Breast epithelium (tissue), 4 donors: ENCODE results near the gene HTR5A. TPM values are rescaled to one million over a fixed set of nuclear protein-coding genes. Genes with fewer than 3 reads are reported as not detected.
"Not testable (repeated sequence)": the region's sequence is repeated elsewhere in the genome, so short reads cannot be mapped to it uniquely, and the experiment has no call there.

ENCODE experiments used
- DNase-seq, 2 donors: peaks; one replicate each; pipeline ENCODE4 v3.0.0-alpha.2; 2019; ENCODE audit warnings: low spot score in 2 of 2
- H3K27ac ChIP-seq, 2 donors: fragments of 200-600 bp; sonication (generic) in 1 of 2; one replicate each; pipeline ENCODE4 v1.5.1; 2016 to 2019; ENCODE audit warnings: mild to moderate bottlenecking in 1 of 2
- H3K27me3 ChIP-seq, 2 donors: fragments of 200-600 bp; sonication (generic) in 1 of 2; one replicate each; pipeline versions ENCODE4 v1.5.1 to v1.6.0; 2017 to 2019; ENCODE audit warnings: control low read depth in 1 of 2, mild to moderate bottlenecking in 1 of 2
- H3K36me3 ChIP-seq: fragments of 200-600 bp; one replicate; pipeline ENCODE4 v1.5.1; 2019
- H3K4me1 ChIP-seq, 2 donors: fragments of 200-600 bp; sonication (generic); one replicate each; pipeline ENCODE4 v1.5.1; 2016 to 2019; ENCODE audit warnings: control low read depth in 1 of 2
- H3K4me3 ChIP-seq, 3 donors: fragments of 200-600 bp; sonication (generic); 1 replicate in 2 of 3; 2 replicates in 1 of 3; pipeline ENCODE4 v1.5.1; 2016 to 2019; ENCODE audit warnings: mild to moderate bottlenecking in 3 of 3, moderate library complexity in 2 of 3
- H3K9me3 ChIP-seq, 2 donors: fragments of 200-600 bp; sonication (generic) in 1 of 2; one replicate each; pipeline ENCODE4 v1.5.1; 2016 to 2019; ENCODE audit warnings: control low read depth in 1 of 2
- POLR2A ChIP-seq: fragments of 450-650 bp; IDR thresholded peaks from one replicate; pipeline ENCODE4 v1.6.1; 2016; ENCODE audit warnings: antibody characterized with exemption, mild to moderate bottlenecking, moderate library complexity
- POLR2AphosphoS5 ChIP-seq, 3 donors: sonication (generic); formaldehyde crosslinking; IDR thresholded peaks; one replicate each; pipeline ENCODE4 v1.6.1; 2017; ENCODE audit warnings: antibody characterized with exemption in 3 of 3
- intact Hi-C: fragments of 100-400 bp; cut with DNase I; formaldehyde crosslinking; loops from one replicate; pipeline ENCODE4 v1.15.1; 2023; ENCODE audit warnings: low total_unique reads
- total RNA-seq, 3 donors: library from RNA; depleted of rRNA; stranded (reverse); fragments of >200 nt; gene quantifications; one replicate each; pipeline ENCODE4 v1.1.0, GENCODE V29; 2016
- TF ChIP-seq, protein P1 (sequence below), 3 donors: fragments of 450-650 bp; IDR thresholded peaks; one replicate each; pipeline ENCODE4 v1.5.1; 2016 to 2017; ENCODE audit warnings: antibody characterized with exemption in 3 of 3, mild to moderate bottlenecking in 3 of 3, moderate library complexity in 3 of 3

Gene HTR5A
- total RNA-seq = not detected

DNA sequence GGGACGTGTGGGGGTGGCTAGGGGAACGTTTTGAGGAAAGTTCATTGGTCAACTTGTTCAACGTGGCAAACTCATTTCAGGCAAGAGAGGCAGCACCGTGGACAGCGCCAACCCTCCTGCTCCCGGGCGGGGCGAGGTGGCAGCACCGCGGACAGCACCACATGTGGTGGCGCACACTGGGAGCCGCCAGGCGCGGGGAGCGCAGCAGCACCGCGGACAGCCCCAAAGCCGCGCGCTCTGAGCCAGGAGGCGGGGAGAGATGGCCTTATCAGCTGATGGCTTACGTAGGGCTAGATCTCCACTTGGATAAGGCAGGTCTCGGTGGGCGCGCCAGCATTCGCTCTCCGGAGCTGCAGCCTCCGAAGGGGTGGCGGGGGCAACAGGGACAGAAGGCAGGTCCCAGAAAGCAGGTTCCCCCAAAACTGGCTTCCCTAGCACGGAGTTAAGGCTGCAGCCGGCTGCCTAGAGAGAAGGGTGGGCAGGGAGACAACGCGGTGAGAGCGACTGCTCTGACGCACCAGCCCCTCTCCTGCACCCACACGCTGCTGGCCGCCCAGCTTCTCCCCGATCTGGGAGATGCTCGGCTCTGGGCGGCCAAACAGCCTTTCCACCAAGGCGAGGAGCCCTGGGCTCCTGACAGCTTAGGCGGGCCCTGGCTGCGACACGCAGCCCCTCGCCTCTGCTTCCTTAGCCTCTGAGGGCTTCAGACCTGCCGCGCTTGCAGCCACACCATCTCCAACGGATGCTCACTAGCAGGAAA, at the start of gene HTR5A:
HTR5A (plus strand) TSS at position 333 of the 760 bp plus-strand sequence. CDS start 576 bp downstream, outside the sequence.
- peak; percentile 37 to 80 for DNase-seq
- intact Hi-C loops = no loop called here

DNA sequence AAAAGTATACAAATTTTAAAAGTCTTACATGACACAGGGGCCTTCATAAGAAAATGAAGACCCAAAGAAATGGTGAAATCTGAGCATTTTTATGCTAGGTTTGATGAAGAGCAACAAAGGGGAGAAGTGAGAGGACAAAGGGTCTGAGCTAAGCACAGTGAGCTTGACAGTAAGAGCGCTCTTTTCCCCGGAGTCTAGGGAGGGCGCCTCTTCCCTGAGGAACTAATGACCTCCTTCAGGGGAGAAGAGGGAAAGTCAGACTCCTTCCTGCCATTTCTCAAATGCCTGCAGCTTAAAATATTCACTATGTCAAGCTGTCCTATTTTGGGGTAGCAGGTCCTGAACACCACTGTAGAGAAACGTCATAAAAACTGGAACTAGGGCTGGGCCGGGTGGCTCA, 49.1 kb upstream of the HTR5A start:
- no peaks in the 10 kb centered on the region for H3K9me3 ChIP-seq
- H3K27me3 ChIP-seq = no peaks in the 10 kb centered on the region
- H3K36me3 ChIP-seq = no peaks in the 10 kb centered on the region
- H3K27ac ChIP-seq = no peak overlapping the region
- no peak overlapping the region for H3K4me3 ChIP-seq
- intact Hi-C loops = no loop called here
- TF ChIP-seq, protein P1, sequence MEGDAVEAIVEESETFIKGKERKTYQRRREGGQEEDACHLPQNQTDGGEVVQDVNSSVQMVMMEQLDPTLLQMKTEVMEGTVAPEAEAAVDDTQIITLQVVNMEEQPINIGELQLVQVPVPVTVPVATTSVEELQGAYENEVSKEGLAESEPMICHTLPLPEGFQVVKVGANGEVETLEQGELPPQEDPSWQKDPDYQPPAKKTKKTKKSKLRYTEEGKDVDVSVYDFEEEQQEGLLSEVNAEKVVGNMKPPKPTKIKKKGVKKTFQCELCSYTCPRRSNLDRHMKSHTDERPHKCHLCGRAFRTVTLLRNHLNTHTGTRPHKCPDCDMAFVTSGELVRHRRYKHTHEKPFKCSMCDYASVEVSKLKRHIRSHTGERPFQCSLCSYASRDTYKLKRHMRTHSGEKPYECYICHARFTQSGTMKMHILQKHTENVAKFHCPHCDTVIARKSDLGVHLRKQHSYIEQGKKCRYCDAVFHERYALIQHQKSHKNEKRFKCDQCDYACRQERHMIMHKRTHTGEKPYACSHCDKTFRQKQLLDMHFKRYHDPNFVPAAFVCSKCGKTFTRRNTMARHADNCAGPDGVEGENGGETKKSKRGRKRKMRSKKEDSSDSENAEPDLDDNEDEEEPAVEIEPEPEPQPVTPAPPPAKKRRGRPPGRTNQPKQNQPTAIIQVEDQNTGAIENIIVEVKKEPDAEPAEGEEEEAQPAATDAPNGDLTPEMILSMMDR (IDR thresholded peaks at IDR 0.05) = no peak
- no peak for TF ChIP-seq POLR2A
- TF ChIP-seq POLR2AphosphoS5 (IDR thresholded peaks at IDR 0.05) = no peak
- H3K4me1 ChIP-seq = no peaks in the 10 kb centered on the region
- DNase-seq = no peak

More for the DNA sequence above, at the start of gene HTR5A:
- TF ChIP-seq, protein P1 (IDR thresholded peaks at IDR 0.05) = no peak
- peak in 2 of 3 donors; percentile 26 to 64 for TF ChIP-seq POLR2AphosphoS5 (IDR thresholded peaks at IDR 0.05)
- Histone ChIP-seq H3K27ac (no peak within 1 kb of the TSS), H3K27me3 (peaks cover 0 to 29% of the 10 kb centered on the region in 2 donors), H3K36me3 (no peaks in the 10 kb centered on the region), H3K4me1 (no peaks in the 10 kb centered on the region), H3K9me3 (peaks cover 0 to 4% of the 10 kb centered on the region in 2 donors), H3K4me3 (no peak within 1 kb of the TSS)

DNA sequence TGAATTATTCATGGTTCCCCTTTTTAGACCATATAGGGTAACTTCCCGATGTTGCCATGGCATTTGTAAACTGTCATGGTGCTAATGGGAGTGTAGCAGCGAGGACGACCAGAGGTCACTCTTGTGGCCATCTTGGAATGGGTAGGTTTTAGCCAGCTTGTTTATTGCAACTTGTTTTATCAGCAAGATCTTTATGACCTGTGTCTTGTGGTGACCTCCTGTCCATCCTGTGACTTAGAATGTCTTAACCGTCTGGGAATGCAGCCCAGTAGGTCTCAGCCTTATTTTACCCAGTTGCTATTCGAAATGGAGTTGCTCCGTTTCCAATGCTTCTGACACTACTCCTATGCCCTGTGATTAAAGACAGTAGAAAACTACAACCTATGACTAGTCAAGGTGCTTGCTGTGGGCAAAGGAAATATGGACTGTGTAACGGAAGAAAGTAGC, 48.4 kb upstream of the HTR5A start:
- H3K4me3 ChIP-seq = no peak overlapping the region
- H3K27me3 ChIP-seq = no peaks in the 10 kb centered on the region
- no peak overlapping the region for H3K27ac ChIP-seq
- no peaks in the 10 kb centered on the region for H3K36me3 ChIP-seq
- no peak for DNase-seq
- no peak for TF ChIP-seq POLR2A
- TF ChIP-seq POLR2AphosphoS5 (IDR thresholded peaks at IDR 0.05) = no peak
- TF ChIP-seq, protein P1 (IDR thresholded peaks at IDR 0.05) = no peak
- H3K9me3 ChIP-seq = no peaks in the 10 kb centered on the region
- intact Hi-C loops = no loop called here
- H3K4me1 ChIP-seq = no peaks in the 10 kb centered on the region

DNA sequence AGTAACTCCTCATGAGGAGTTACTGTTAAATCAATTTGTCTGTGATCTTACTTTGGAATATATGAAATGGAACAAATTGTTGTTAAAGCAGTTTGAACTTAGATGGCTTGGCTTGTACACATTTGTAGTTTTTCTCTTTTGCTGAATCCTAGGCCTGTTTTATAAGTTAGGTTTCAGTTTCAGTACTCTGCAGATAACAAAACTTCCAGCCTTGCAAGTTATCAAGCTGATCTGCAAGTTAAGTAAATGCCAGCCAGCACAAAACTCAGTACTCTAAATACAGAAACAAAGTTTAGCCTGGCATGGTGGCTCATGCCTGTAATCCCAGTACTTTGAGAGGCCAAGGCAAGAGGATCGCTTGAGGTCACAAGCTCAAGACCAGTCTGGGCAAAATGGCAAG, 42.2 kb upstream of the HTR5A start:
- Histone ChIP-seq H3K27me3 (no peaks in the 10 kb centered on the region), H3K9me3 (no peaks in the 10 kb centered on the region), H3K4me1 (no peaks in the 10 kb centered on the region), H3K36me3 (no peaks in the 10 kb centered on the region), H3K27ac (no peak overlapping the region), H3K4me3 (no peak overlapping the region)
- intact Hi-C loops = no loop called here
- TF ChIP-seq POLR2A = no peak
- TF ChIP-seq, protein P1 (IDR thresholded peaks at IDR 0.05) = no peak
- TF ChIP-seq POLR2AphosphoS5 (IDR thresholded peaks at IDR 0.05) = no peak
- DNase-seq = no peak

DNA sequence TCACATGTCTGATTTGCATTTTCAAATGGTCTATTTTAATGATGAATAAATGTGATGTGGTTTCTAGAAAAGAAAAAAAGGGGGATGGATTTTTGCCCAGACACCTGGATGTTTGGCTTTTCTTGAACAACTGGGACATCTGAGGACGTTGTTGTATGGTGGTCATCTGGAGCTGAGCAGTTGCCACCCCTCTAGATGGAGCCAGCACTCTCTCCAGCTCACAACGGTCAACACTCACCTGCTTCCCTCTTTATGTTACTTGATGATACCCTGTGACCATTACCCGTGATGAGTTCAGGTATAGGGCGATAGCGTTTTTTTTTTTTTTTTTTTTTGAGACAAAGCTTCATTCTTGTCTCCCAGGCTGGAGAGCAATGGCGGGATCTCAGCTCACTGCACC, 37.1 kb upstream of the HTR5A start:
- Histone ChIP-seq H3K9me3 (no peaks in the 10 kb centered on the region), H3K4me3 (no peak overlapping the region), H3K27ac (no peak overlapping the region), H3K27me3 (peaks cover 0 to 4% of the 10 kb centered on the region in 2 donors), H3K36me3 (no peaks in the 10 kb centered on the region), H3K4me1 (no peaks in the 10 kb centered on the region)
- intact Hi-C loops = no loop called here
- no peak for TF ChIP-seq POLR2AphosphoS5 (IDR thresholded peaks at IDR 0.05)
- TF ChIP-seq, protein P1 (IDR thresholded peaks at IDR 0.05) = no peak
- no peak for TF ChIP-seq POLR2A
- DNase-seq = no peak

DNA sequence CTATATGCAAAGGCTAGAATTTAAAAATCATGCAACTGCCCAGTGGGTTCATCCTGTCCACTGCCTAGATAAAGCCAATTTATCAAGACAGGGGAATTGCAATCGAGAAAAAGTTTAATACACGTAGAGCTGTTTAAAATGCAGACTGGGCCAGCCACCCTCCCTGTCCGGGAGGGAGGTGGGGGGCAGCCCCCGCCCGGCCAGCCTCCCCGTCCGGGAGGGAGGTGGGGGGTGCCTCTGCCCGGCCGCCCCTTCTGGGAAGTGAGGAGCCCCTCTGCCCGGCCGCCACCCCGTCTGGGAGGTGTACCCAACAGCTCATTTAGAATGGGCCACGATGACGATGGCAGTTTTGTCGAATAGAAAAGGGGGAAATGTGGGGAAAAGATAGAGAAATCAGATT, 35.6 kb upstream of the HTR5A start:
- intact Hi-C loops = not testable (repeated sequence)

More for the DNA sequence above, 35.6 kb upstream of the HTR5A start:
- not testable (repeated sequence) for H3K36me3 ChIP-seq, H3K9me3 ChIP-seq, DNase-seq, H3K27me3 ChIP-seq, H3K4me1 ChIP-seq, H3K27ac ChIP-seq, H3K4me3 ChIP-seq
